ENCODE measurements around the gene NSUN5.
"Not testable (repeated sequence)": the region's sequence is repeated elsewhere in the genome, so short reads cannot be mapped to it uniquely, and the experiment has no call there.

GRCh38 chr7:73301108-73301507 is 7.5 kb downstream of the NSUN5 start:
- TF ChIP-seq CTCF (IDR thresholded peaks at IDR 0.05) = peak; percentile 20; the same call in 1 of the 2 replicates
- not testable (repeated sequence) for TF ChIP-seq ESRRA (CRISPR knock-in tag; IDR thresholded peaks at IDR 0.05; ENCODE audit: borderline replicate concordance); ZNF232 (CRISPR knock-in tag; IDR thresholded peaks at IDR 0.05); ZNF263 (CRISPR knock-in tag; IDR thresholded peaks at IDR 0.05; ENCODE audit: low read depth); JUN (CRISPR knock-in tag; IDR thresholded peaks at IDR 0.05); MAX (CRISPR knock-in tag; IDR thresholded peaks at IDR 0.05); SMAD3 (CRISPR knock-in tag; IDR thresholded peaks at IDR 0.05; ENCODE audit: borderline replicate concordance); FOXP4 (CRISPR knock-in tag; IDR thresholded peaks at IDR 0.05)
